ENCODE results near the gene RNF26. TPM values are rescaled to one million over a fixed set of nuclear protein-coding genes. Genes with fewer than 3 reads are reported as not detected.

Gene RNF26
- total and polyA plus RNA-seq, 2 of the 13 experiments (the other 11 are each of a cell fraction or from before 2014, with no cell fraction given): 11.9 to 26.3 TPM

GRCh38 chr11:119316729-119317591 is 17.4 kb upstream of the RNF26 start, which contains the start of gene MCAM (continued):
- TF ChIP-seq UBTF (CRISPR knock-in tag; IDR thresholded peaks at IDR 0.05): 0 out of 2 replicates have a peak, but pooled peaks have one; percentile 58
- TF ChIP-seq ZNF878 (CRISPR knock-in tag; IDR thresholded peaks at IDR 0.05): peak; percentile 31; the same call in 1 of the 2 replicates
- TF ChIP-seq NFKB2 (CRISPR knock-in tag; IDR thresholded peaks at IDR 0.05; ENCODE audit: borderline replicate concordance): peak; percentile 12; the same call in 1 of the 2 replicates
- TF ChIP-seq TERF1 (CRISPR knock-in tag; IDR thresholded peaks at IDR 0.05): no peak
- TF ChIP-seq ZNF784 (CRISPR knock-in tag; IDR thresholded peaks at IDR 0.05; ENCODE audit: borderline replicate concordance): 0 out of 2 replicates have a peak, but pooled peaks have one; percentile 61
- TF ChIP-seq POLR2AphosphoS5 (IDR thresholded peaks at IDR 0.05; ENCODE audit: low read depth, low read length): 0 out of 2 replicates have a peak, but pooled peaks have one; percentile 37
- no peak for TF ChIP-seq AGO2 (optimal IDR thresholded peaks at IDR 0.05; ENCODE audit: low read depth, low read length)
- TF ChIP-seq ZSCAN21 (CRISPR knock-in tag; IDR thresholded peaks at IDR 0.05; ENCODE audit: borderline replicate concordance): peak; percentile 59; the same call in 1 of the 2 replicates
- no peak for TF ChIP-seq FOXM1 (CRISPR knock-in tag; IDR thresholded peaks at IDR 0.05)
- 0 out of 2 replicates have a peak, but pooled peaks have one; percentile 19 for TF ChIP-seq ARID5B (CRISPR knock-in tag; IDR thresholded peaks at IDR 0.05)
- TF ChIP-seq ZSCAN25 (CRISPR knock-in tag; IDR thresholded peaks at IDR 0.05): no peak
- peak; percentile 60; the same call in 1 of the 2 replicates for TF ChIP-seq ZFP91 (CRISPR knock-in tag; IDR thresholded peaks at IDR 0.05; ENCODE audit: borderline replicate concordance)
- TF ChIP-seq ZNF451 (CRISPR knock-in tag; IDR thresholded peaks at IDR 0.05): 0 out of 2 replicates have a peak, but pooled peaks have one; percentile 10
- 0 out of 2 replicates have a peak, but pooled peaks have one; percentile 21 for TF ChIP-seq SALL2 (CRISPR knock-in tag; IDR thresholded peaks at IDR 0.05)
- no peak for TF ChIP-seq FOXK2 (IDR thresholded peaks at IDR 0.05)
